MV-4-11 (cell line): ENCODE measurements around the gene PTGER4.
"Not testable (repeated sequence)": the region's sequence is repeated elsewhere in the genome, so short reads cannot be mapped to it uniquely, and the experiment has no call there.

Experiments
- DNase-seq: peaks from one replicate; lab custom pipeline; 2025; lab: John Stamatoyannopoulos, UW

PTGER4 gene

GRCh38 chr5:40679913-40680681 is at the start of gene PTGER4:
Gene PTGER4 (plus strand): TSS chr5:40679915. CDS start chr5:40680994, 1,079 bp downstream.
- no peak for DNase-seq

DNA sequence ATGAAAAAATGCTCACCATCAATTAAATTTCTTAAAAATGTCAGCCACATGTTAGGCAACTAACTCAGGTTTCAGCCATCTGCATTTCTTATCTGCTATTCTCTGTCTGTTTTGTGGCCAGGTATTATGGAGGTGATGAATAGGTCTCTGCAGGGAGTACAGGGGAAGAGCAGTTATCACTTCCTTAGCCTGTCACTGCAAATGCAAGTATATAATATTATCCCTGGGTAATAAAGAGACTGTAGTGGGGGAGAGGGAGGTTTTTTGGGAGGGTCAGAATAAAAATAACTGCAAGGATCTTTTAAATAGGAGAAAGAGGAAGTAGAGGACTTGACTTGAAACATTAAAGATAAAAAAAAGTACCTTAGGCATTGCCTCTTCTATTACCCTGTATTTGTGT is 49.6 kb upstream of the PTGER4 start:
- peak; percentile 62 for DNase-seq

- DNase-seq, result no peak
These were observed 48.5 kb upstream of the PTGER4 start for GRCh38 chr5:40631236-40631635.

DNA sequence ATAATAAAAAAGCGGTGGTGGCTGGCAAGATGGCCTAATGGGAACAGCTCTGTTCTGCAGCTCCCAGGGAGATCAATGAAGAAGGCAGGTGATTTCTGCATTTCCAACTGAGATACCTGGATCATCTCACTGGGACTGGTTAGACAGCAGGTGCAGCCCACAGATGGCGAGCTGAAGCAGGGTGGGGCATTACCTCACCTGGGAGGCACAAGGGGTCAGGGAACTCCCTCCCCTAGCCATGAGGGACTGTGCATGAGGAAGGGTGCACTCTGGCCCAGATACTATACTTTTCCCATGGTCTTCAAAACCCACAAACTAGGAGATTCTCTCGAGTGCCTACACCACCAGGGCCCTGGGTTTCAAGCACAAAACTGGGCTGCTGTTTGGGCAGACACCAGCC is 45.6 kb upstream of the PTGER4 start:
- no peak for DNase-seq

DNA sequence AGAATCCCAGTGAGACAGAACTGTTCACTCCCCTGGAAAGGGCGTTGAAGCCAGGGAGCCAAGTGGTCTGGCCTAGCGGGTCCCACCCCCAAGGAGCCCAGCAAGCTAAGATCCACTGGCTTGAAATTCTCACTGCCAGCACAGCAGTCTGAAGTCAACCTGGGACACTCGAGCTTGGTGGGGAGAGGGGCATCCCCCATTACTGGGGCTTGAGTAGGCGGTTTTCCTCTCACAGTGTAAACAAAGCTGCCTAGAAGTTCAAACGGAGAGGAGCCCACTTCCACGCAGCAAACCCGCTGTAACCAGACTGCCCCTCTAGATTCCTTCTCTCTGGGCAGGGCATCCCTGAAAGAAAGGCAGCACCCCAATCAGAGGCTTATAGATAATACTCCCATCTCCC is 45.1 kb upstream of the PTGER4 start:
- no peak for DNase-seq

DNA sequence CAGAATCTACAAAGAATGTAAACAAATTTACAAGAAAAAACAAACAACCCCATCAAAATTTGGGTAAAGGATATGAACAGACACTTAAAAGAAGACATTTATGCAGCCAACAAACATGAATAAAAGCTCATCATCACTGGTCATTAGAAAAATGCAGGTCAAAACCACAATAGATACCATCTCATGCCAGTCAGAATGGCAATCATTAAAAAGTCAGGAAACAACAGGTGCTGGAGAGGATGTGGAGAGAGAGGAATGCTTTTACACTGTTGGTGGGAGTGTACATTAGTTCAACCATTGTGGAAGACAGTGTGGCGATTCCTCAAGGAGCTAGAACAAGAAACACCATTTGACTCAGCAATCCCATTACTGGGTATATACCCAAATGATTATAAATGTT is 40.2 kb upstream of the PTGER4 start:
- not testable (repeated sequence) for DNase-seq

DNA sequence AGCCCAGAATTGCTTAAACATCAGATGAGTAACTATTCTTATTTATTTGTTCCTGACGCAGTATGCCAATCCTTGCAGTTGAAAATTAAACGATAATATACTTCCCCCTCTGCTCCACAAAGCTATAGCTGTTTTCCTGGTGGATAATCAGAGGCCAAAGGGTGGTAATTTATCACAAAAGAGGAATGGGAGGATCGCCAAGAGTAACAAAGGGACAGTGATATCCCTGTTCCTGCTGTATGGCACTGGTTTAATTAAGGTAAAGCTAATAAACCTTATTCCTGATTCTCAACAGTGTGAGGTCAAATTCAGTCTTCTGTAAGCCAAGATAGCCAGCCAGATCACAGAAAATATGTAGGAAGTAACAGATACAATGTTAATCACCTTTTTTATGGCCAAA is 33.4 kb upstream of the PTGER4 start:
- DNase-seq, result no peak

DNA sequence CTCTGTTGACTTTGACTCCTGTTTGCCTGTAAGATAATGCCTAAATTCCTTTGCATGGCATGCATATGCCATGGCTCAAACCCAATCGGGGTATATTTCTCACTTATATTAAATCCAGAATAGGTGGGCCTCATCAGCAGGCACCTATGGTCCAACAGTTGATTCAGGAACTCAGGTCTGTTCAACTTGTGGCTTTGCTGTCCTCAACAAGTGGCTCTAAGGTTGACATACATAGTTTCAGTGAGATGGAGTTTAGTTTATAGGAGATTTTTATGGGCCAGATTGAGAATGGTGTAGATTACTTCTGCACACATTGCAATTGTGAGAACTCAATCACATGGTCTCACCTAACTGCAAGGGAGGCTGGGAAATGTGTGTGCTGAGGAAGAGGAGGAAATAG is 31.6 kb upstream of the PTGER4 start:
- DNase-seq, result no peak

GRCh38 chr5:40649463-40650030 is 30.2 kb upstream of the PTGER4 start:
- DNase-seq, result peak; percentile 27

GRCh38 chr5:40651201-40651600 is 28.5 kb upstream of the PTGER4 start:
- DNase-seq, result no peak

- peak; percentile 42 for DNase-seq
These were observed 27.1 kb upstream of the PTGER4 start for GRCh38 chr5:40652441-40653220.

- DNase-seq, result no peak
These were observed 26.3 kb upstream of the PTGER4 start for GRCh38 chr5:40653221-40654022.

GRCh38 chr5:40654377-40654991 is 25.2 kb upstream of the PTGER4 start:
- DNase-seq, result no peak

GRCh38 chr5:40655138-40655537 is 24.6 kb upstream of the PTGER4 start:
- peak; percentile 22 for DNase-seq

- not testable (repeated sequence) for DNase-seq
These were observed 23.6 kb upstream of the PTGER4 start for GRCh38 chr5:40656091-40656490.

- DNase-seq, result no peak
These were observed 22.9 kb upstream of the PTGER4 start for GRCh38 chr5:40656766-40657165.

DNA sequence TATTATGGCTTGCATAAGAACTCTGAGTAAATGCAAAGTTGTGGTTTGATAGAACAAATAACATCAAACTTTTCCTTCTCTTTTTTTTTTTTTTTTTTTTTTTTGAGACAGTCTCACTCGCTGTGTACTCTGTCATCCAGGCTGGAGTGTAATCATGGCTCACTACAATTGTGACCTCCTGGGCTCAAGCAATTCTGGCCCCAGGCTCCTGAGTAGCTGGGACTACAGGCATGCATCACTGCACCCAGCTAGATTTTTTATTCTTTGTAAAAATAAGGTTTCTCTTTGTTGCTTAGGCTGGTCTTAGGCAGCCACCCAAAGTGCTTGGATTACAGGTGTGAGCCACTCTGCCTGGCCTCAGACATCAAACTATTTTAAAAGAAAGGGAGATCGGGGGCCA is 19.0 kb upstream of the PTGER4 start:
- DNase-seq, result no peak

DNA sequence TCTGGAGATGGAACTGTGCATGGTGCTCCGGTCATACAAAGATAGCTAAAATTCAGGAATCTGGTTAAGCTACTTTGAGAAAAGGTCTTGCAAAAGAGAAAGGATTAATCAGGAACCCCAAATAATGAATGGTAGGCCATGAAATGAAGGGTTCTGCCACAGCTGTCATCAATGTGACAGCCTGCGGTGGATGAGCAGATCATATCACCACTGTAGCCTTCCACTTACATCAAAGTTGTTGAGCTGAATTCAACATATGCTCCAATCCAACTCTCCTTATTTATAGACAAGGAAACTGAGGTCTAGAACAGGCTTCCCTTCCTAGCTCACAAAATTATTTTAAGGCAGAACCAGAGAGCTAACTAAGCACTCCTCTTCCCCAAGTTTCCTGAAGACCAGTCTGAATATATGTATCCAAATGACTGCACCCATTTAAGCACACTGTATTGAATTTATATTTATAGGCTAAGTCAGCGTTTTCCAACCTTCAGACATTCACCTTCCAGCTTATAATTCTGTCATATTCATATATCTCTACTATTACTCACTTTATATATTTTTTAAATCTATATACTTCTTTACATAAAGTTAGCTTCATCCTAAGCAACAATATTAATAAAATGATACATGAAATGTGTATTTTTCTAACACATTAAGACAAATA is 13.9 kb upstream of the PTGER4 start:
- no peak for DNase-seq

DNA sequence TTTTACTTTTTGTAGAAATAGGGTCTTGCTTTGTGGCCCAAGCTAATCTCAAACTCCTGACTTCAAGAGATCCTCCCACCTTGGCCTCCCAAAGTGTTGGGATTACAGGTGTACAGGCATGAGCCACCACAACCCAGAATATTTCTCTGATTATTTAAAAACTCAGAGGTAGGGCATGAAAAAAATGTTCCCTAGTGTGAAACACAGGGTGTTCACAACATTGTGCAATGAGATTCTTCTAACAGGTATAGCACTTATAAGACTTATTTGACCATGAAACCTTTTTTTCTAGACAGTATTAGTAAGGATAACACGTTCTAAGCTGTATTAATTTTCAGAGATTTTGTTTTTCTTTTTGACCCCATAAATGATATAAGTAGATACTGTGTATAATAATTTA is 13.1 kb upstream of the PTGER4 start:
- no peak for DNase-seq

DNA sequence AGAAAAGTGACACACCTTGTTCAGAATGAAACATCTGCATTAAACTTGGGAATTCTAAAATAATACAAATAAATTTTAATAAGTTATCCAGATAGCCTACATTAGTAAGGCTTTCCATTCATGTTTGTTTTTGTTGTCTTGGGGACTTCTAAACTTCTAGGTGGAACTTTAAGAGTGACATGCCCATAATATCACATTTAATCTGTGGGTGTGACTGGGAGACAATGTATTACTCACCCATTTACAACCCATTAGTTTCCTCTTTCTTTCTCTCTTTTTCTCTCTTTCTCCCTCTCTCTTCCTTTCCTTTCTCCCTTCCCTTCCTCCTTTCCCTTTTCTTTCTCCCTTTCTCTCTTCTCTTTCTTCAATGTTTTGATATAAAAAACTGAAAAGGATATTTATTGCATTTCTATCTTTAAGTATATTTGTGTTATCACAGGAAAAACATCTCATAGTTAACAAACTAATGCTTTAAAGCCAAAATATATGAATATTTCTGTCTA is 12.5 kb upstream of the PTGER4 start:
- no peak for DNase-seq
